GM23338 (cell line): ENCODE data around the gene RBCK1.
A peak's percentile ranks its signal among the peaks of the same experiment; 100 is the strongest.

Experiments used
- CTCF ChIP-seq, 2 experiments: fragments of 200-600 bp in 1 of 2; sonication (generic) in 1 of 2; conservative IDR thresholded peaks; 2 replicates each; pipeline versions ENCODE4 v1.5.1 to v1.6.1; 2016 to 2017; ENCODE audit warnings: antibody characterized with exemption in 2 of 2, low read depth in 2 of 2, mild to moderate bottlenecking in 2 of 2, moderate library complexity in 1 of 2
- REST ChIP-seq: IDR thresholded peaks from one replicate; pipeline ENCODE4 v1.6.1; 2018; ENCODE audit warnings: antibody characterized with exemption; ENCODE audit not compliant: unreplicated experiment

GRCh38 chr20:407133-407952 is 756 bp upstream of the RBCK1 start:
- TF ChIP-seq CTCF (conservative IDR thresholded peaks at IDR 0.05; ENCODE audit: low read depth in 2 of 2) (peak; percentile 39 to 70), REST (no peak)
